Fibroblast of skin of left biceps (primary cell): ENCODE measurements around the gene KCNAB2.
A peak's percentile ranks its signal among the peaks of the same experiment; 100 is the strongest.

Experiments
- DNase-seq, 2 experiments: peaks; one replicate each; pipeline ENCODE4 v3.0.0-alpha.2; 2013; ENCODE audit warnings: low read depth in 2 of 2

Gene KCNAB2

DNA sequence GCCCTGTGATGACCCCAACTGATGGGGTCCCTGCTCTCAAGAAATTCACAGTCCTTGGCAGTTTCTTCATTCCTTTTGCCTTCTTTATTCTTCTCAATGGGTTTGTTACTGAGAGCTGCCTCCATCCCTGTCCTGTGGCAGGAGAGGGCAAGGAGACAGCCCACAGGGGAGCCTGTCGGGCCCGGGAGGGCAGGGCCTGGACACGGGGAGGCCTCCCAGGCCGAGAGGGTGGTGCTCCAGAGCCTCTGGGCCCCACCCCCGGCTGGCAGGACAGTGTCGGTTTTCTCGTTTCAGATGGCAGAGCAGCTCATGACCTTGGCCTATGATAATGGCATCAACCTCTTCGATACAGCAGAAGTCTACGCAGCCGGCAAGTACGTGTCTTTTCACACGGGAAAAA, 36.2 kb downstream of the KCNAB2 start:
- no peak for DNase-seq

DNA sequence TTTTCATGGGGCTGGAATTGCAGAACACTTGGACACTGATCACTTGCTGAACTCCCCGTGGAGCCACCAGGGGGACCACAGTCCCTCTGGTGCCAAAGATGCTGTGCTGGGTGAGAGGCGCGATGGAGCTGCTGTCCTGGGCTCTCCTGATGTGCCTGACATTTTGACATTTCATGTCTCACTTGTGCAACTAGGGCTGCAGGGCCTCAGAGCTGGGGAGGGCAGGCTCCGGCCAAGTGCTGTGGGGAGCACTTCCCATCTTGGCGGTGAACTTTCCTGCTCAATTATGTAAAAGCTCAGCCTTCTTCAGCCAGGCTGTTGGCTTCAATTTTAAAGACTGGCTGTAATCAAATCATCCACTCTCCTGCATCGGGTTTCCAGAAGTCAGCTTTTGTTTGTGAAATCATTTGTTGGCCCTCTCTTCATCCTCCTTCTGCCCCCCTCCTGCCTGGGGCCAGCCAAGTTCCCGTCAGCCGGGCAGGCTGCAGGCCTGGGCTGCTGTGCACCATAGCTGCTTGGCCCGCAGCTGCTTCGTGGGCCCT, 36.8 kb downstream of the KCNAB2 start:
- DNase-seq, result no peak

DNA sequence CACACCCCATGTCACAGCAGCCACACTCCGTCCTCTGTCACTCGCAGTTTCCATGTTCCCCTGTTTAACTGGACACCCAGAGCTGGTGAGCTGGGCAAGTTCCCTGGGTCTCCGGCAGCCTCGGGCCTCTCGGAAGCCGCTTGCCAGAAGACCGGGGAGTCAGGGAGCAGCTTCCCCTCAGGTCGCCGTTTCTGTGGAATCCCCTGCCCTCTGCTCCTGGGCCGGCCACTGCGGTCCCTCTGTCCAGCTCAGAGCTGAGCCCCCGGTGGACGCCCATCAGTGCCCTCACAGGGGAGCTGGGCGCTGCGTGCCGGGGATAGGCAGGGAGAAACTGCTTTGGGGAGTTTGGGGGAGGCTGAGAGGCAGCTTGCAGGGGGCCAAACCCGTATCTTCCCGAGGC, 37.7 kb downstream of the KCNAB2 start:
- DNase-seq, result no peak

DNA sequence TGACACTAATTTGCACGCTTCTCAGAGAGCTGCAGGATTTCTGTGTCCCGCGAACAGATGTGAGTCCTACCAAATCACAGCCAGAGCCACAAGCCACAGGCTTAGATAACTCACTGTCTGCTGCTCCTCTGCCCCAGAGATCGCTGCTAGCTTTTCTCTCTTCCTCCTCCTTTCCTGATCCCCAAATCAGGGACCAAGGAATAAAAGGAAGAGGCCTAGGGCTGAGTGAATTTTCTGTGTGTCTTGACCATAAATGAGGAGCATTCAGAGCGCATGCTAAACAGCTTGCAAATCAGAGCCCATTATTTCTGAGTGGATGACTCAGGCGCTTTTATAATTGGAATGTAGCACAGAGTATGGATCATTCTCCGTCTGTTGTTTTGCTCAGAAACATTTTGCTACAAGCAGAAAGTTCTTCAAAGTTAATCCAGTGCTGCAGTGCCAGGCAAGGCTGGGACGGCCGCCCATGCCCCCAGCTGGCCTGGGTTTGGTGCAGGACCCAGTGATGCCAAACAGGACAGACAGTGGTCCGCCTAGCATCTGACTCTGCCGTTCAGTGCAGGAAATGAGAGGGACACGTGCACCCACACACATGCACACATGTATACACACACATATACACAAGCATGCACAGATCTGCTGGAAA, 38.2 kb downstream of the KCNAB2 start:
- peak in 1 of 2 experiments; percentile 2 for DNase-seq

DNA sequence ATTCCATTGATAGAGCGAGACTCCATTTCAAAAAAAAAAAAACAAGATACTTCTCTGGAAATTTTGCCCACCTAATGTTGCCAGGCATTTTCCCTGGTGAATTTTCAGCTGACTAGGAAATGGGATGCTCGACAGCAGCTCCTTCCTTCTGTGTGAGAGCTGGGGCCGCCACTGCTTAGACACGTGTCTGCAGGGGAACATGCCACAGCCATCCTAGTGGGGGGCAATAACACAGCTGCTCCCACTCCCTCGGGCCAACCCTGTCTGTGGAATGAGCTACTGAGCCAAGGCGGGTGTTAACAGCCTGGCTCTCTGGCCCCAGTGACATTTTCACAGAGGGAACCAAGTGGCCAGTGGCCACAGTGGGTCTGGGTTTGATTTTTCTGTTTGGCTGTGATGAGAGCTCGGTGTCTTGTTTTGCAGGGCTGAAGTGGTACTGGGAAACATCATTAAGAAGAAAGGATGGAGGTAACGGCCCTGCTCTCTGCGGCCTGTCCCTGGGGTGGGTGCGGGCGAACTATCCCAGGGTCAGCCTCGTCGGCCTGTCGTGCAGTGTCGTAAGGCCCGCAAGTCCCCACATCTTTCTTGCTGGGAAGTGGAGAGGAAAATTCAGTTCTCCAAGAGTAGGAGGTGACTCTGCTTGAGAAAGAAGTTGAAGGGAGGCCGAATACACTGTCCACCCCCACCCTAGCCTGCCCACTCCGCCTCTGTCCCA, 39.2 kb downstream of the KCNAB2 start:
- no peak for DNase-seq

DNA sequence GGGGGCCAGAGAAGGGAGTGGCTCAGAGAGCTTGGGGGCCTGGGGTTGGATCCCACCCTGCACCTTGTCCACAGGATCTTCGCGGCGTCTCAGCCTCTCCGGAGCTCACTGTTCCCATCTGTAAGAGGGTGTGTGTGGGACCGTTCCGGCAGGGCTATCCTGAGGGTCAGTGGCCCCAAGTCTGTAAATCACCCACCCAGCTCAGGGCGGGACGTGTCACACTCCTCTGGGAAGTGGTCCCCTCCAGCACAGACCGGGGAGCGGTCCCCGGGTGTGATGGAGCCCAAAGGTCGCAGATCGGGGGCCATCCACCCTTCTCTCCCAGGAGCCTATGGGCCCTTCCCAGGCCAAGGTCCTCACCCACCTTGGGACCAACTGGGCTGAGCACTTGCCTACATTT, 40.0 kb downstream of the KCNAB2 start:
- no peak for DNase-seq

GRCh38 chr1:6086358-6086757, 40.7 kb downstream of the KCNAB2 start:
- DNase-seq, result no peak

DNA sequence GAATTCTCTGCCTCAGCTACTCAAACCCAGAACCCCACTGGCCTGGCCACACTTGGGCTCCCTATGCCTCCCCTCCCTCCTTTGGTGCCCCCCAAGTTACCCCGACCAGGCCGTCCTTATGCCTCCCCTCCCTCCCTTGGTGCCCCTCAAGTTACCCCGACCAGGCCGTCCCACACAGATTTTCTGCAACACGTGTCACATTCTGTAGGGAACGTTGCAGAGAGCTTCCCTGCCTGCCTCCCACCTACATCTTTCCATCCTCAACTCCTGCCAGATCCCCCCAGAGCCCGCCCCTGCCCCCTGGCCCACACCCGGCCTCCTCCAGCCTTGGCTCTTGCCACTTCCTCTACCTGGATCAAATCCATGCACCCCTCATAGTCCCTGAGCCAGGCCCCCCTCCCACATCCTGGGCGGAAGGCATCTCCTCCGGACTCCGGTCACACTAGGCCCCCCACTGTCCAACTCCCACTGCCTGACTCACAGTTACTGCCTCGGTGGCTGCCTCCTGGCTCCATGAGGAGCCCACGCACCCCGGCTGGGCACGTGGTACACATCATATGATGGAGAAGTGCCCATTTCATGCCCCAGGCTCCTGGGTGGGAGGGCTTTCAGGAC, 41.2 kb downstream of the KCNAB2 start:
- DNase-seq, result no peak

- DNase-seq, result no peak
These were observed 41.7 kb downstream of the KCNAB2 start for GRCh38 chr1:6087377-6087772.

- no peak for DNase-seq
These were observed 42.3 kb downstream of the KCNAB2 start for GRCh38 chr1:6087958-6088357.

DNA sequence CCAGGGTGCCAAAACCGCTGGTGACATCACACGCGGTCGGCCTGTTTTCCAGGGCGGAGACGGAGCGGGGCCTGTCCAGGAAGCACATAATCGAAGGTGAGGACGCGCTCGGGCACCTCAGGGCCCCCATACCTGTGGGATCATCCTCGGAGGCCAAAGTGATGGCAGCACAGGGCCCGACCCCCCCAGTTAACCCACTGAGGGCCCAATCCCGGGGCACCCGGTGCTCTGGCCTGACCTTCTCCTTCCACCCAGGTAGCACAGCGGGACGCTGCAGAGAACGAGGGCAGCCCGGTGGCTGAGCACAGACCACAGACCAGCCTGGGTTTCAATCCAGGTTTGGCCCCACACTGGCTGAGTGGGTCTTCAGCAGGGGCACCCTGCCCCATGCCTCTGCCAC, 43.3 kb downstream of the KCNAB2 start:
- no peak for DNase-seq

- no peak for DNase-seq
These were observed 44.6 kb downstream of the KCNAB2 start for GRCh38 chr1:6090288-6090687.

GRCh38 chr1:6090996-6091822, 45.5 kb downstream of the KCNAB2 start:
- no peak for DNase-seq

DNA sequence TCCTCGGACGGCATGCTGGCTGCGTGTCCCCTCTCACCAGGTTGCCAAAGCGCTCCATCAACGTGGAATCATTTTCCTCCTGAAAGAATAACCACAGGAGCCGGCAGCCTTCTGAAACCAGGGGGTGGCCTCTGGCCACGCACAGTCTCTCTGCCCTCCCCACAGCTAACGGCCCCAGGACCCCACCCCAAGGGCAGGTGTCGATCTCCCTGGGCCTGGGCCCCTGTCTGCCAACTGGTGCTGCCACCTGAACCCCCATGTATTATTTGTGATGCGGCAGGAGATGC, 46.1 kb downstream of the KCNAB2 start:
- DNase-seq, result no peak

- no peak for DNase-seq
These were observed 46.5 kb downstream of the KCNAB2 start for GRCh38 chr1:6092211-6092610.

- DNase-seq, result no peak
These were observed 47.4 kb downstream of the KCNAB2 start for GRCh38 chr1:6093071-6093470.

DNA sequence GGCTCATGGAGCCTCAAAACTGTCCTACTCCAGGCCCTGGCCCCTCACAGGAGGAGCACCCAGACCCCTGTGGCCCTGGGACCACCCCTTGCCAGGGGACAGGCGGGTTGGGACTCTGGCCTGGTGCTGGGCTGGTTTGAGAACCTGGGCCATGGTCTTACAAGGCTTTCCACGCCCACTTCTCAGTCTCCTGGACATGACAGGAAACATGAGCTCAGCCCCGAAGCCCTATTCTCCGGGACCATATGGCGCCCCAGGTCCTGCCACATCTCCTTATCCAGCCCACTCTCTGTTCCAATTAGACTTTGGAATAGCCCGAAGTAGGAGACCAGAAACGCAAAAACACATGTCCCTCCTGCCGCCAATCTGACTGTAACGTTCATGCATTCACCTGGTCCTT, 47.9 kb downstream of the KCNAB2 start:
- no peak for DNase-seq

- DNase-seq, result no peak
These were observed 48.6 kb downstream of the KCNAB2 start for GRCh38 chr1:6094246-6094645.

GRCh38 chr1:6094801-6095505, 49.3 kb downstream of the KCNAB2 start:
- no peak for DNase-seq

DNA sequence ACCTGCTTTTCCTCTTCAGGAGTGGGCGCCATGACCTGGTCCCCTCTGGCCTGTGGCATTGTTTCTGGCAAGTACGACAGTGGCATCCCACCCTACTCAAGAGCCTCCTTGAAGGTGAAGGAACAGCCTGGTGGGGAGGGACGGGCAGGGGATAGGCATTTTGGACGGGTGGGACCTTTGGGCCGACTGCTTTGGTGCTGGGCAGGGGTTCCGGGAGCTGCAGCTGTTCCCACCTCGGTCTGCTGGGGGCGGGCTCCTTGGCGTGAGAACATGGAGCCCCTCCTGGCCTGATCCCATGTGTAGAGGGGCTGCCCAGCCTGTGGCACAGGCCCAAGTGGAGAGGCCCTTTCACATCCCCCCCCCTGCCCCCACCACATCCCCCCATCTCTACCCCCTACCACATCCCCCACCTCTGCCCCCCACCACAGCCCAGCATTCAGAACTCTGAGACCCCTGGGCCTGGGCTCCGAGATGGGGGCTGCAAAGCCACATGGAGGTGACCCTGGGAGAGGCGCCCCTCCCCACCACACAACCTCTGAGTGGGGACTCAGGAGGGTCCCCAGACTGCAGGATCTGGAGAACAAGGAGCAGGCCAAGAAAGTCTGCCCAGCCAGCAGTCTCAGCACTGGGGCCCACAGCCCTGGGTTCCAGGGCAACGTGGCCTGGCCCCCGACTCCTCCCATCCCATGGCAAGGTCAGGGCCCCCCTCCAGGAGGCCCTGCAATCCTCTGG, 50.0 kb downstream of the KCNAB2 start:
- DNase-seq, result no peak
